Measurements from ENCODE around the gene PIAS3. TPM values are rescaled to one million over a fixed set of nuclear protein-coding genes. Genes with fewer than 3 reads are reported as not detected.
A peak's percentile ranks its signal among the peaks of the same experiment; 100 is the strongest.

PIAS3 gene
- total RNA-seq (2014; rRNA removed; shearing (Covaris generic)) (33.2 and 35.7 TPM in 2 replicates), polyA plus RNA-seq (2016; fragmentation: Nextera tagmentation; extraction: Ambion mirVana) (40.8 and 45.4 TPM in 2 replicates)
- long read RNA-seq, partial matches to known transcripts, result 2 of 16 reads
- long read RNA-seq, other reads (novel, unspliced or antisense), result 14 of 16 reads

DNA sequence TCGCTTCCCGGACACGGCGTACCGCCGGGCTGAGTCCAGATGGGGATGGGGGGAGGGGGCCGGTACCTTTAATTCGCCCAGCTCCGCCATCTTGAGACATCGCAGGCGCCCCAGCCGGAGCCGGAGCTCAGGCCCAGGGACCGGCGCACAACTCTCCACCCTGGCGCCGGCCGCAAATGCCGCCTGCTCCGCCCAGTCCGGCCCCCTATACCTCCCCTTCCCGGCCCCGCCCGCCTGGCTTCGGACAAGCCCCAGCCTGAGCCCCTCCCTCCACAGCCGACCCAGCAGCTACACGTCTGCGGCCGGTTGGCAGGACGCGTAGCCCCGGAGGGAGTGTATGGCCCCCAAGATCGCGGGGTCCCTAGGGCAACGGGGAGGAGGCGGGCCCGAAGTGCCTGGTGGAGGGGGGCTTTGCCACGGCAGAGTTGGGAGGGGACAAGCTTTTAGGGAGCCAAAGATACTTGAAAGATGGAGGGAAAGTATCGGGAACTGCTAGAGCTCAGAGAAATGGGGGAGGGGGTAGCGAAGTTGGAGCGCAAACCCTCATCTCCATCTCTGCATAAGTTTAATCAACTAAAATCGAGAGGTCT is at the start of gene PIAS3:
TSS of gene PIAS3 (minus strand) at position 181 of the 590 bp plus-strand sequence. CDS start at position 90, 91 bp downstream.
- TF ChIP-seq ZNF331 (CRISPR knock-in tag; IDR thresholded peaks at IDR 0.05; ENCODE audit: low read depth), result no peak
- TF ChIP-seq CREB1 (CRISPR knock-in tag; IDR thresholded peaks at IDR 0.05; ENCODE audit: low read depth), result 0 out of 2 replicates have a peak, but pooled peaks have one; percentile 14
- TF ChIP-seq POLR2AphosphoS5 (IDR thresholded peaks at IDR 0.05; ENCODE audit: low read depth), result peak; percentile 49
- TF ChIP-seq JUNB (IDR thresholded peaks at IDR 0.05; ENCODE audit: unreplicated experiment), result peak; percentile 90
- ATAC-seq (peak; percentile 87), DNase-seq (ENCODE audit: low spot score) (peak; percentile 98)
- H3K4me1 Mint-ChIP-seq, result peaks cover 12% of the 10 kb centered on the region
- peak within 1 kb of the TSS; percentile 97 for H3K4me3 Mint-ChIP-seq
- H3K4me2 ChIP-seq, result peak within 1 kb of the TSS; percentile 94
- peaks cover 6% of the 10 kb centered on the region; the same call in 1 of the 2 replicates for H4K20me1 ChIP-seq (replicated peaks; ENCODE audit: insufficient read depth)
- peaks cover 40% of the 10 kb centered on the region for H3K36me3 Mint-ChIP-seq (ENCODE audit: low read depth)
- H3K9me3 Mint-ChIP-seq, result peaks cover 23% of the 10 kb centered on the region
- H3K4me1 ChIP-seq (ENCODE audit: insufficient read depth), result peaks cover 7% of the 10 kb centered on the region
- no peaks in the 10 kb centered on the region for H3K27me3 ChIP-seq (ENCODE audit: insufficient read depth)
- H3K27me3 Mint-ChIP-seq (ENCODE audit: insufficient read depth, low read depth, poor library complexity), result peaks cover 20% of the 10 kb centered on the region
- H3K4me3 ChIP-seq, result peak within 1 kb of the TSS; percentile 100
- peaks cover 5% of the 10 kb centered on the region; the same call in 1 of the 2 replicates for H3F3A ChIP-seq (replicated peaks; ENCODE audit: low read depth)
- peak within 1 kb of the TSS; percentile 98 for H2AFZ ChIP-seq
- H3K79me2 ChIP-seq (replicated peaks; ENCODE audit: insufficient read depth), result peaks cover 8% of the 10 kb centered on the region
- H3K27ac ChIP-seq (ENCODE audit: low read depth), result peak within 1 kb of the TSS; percentile 94
- H3K36me3 ChIP-seq (ENCODE audit: insufficient read depth), result peaks cover 9% of the 10 kb centered on the region
- H3K9me2 ChIP-seq (ENCODE audit: insufficient read depth), result peaks cover 5% of the 10 kb centered on the region; the same call in 1 of the 2 replicates
- H3K27ac Mint-ChIP-seq, result peak within 1 kb of the TSS; percentile 85

DNA sequence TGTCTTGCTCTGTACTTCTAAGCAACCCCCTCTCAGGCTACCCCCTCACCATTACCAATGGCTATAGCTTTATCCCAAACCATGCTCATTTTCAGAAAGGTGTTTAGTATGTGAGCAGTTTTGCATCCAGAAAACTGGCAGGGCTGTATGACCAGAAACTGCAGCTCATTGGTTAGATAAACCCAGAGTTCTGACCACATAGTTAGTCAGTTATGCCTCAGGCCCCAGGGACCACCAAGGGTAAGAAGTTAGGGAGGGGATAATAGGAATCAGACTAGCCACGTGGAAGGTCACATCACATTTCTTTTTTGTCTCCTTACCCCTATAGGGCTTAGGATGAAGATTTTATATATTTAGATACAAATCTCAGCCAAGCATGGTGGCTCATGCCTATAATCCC is 49.8 kb upstream of the PIAS3 start:
- Histone ChIP-seq H3K27me3 (ENCODE audit: insufficient read depth) (no peaks in the 10 kb centered on the region), H2AFZ (no peak overlapping the region), H3K4me1 (ENCODE audit: insufficient read depth) (no peaks in the 10 kb centered on the region), H3K36me3 (ENCODE audit: insufficient read depth) (no peaks in the 10 kb centered on the region), H3K9me2 (ENCODE audit: insufficient read depth) (no peaks in the 10 kb centered on the region), H3K4me2 (no peak overlapping the region), H3F3A (replicated peaks; ENCODE audit: low read depth) (0 out of 2 replicates have a peak, but pooled peaks cover 4% of the 10 kb centered on the region), H3K79me2 (replicated peaks; ENCODE audit: insufficient read depth) (no peaks in the 10 kb centered on the region), H3K27ac (ENCODE audit: low read depth) (no peak overlapping the region), H4K20me1 (replicated peaks; ENCODE audit: insufficient read depth) (no peaks in the 10 kb centered on the region), H3K4me3 (no peak overlapping the region)
- Mint-ChIP-seq H3K4me1 (peaks cover 10% of the 10 kb centered on the region), H3K27ac (no peak overlapping the region), H3K27me3 (ENCODE audit: insufficient read depth, low read depth, poor library complexity) (peaks cover 5% of the 10 kb centered on the region), H3K9me3 (no peaks in the 10 kb centered on the region), H3K4me3 (no peak overlapping the region), H3K36me3 (ENCODE audit: low read depth) (no peaks in the 10 kb centered on the region; the same call in 2 of the 3 replicates)
- ATAC-seq, result no peak
- DNase-seq (ENCODE audit: low spot score), result no peak
- TF ChIP-seq ZNF114 (CRISPR knock-in tag; IDR thresholded peaks at IDR 0.05) (no peak), EZH2phosphoT487 (IDR thresholded peaks at IDR 0.05; ENCODE audit: unreplicated experiment) (no peak), EZH2 (IDR thresholded peaks at IDR 0.05; ENCODE audit: low read depth, unreplicated experiment) (no peak), JUNB (IDR thresholded peaks at IDR 0.05; ENCODE audit: unreplicated experiment) (no peak)
- TF ChIP-seq, protein P1, sequence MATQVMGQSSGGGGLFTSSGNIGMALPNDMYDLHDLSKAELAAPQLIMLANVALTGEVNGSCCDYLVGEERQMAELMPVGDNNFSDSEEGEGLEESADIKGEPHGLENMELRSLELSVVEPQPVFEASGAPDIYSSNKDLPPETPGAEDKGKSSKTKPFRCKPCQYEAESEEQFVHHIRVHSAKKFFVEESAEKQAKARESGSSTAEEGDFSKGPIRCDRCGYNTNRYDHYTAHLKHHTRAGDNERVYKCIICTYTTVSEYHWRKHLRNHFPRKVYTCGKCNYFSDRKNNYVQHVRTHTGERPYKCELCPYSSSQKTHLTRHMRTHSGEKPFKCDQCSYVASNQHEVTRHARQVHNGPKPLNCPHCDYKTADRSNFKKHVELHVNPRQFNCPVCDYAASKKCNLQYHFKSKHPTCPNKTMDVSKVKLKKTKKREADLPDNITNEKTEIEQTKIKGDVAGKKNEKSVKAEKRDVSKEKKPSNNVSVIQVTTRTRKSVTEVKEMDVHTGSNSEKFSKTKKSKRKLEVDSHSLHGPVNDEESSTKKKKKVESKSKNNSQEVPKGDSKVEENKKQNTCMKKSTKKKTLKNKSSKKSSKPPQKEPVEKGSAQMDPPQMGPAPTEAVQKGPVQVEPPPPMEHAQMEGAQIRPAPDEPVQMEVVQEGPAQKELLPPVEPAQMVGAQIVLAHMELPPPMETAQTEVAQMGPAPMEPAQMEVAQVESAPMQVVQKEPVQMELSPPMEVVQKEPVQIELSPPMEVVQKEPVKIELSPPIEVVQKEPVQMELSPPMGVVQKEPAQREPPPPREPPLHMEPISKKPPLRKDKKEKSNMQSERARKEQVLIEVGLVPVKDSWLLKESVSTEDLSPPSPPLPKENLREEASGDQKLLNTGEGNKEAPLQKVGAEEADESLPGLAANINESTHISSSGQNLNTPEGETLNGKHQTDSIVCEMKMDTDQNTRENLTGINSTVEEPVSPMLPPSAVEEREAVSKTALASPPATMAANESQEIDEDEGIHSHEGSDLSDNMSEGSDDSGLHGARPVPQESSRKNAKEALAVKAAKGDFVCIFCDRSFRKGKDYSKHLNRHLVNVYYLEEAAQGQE (IDR thresholded peaks at IDR 0.05; ENCODE audit: unreplicated experiment), result no peak
- TF ChIP-seq, protein P2, sequence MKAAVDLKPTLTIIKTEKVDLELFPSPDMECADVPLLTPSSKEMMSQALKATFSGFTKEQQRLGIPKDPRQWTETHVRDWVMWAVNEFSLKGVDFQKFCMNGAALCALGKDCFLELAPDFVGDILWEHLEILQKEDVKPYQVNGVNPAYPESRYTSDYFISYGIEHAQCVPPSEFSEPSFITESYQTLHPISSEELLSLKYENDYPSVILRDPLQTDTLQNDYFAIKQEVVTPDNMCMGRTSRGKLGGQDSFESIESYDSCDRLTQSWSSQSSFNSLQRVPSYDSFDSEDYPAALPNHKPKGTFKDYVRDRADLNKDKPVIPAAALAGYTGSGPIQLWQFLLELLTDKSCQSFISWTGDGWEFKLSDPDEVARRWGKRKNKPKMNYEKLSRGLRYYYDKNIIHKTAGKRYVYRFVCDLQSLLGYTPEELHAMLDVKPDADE (IDR thresholded peaks at IDR 0.05), result no peak
- TF ChIP-seq, protein P3, sequence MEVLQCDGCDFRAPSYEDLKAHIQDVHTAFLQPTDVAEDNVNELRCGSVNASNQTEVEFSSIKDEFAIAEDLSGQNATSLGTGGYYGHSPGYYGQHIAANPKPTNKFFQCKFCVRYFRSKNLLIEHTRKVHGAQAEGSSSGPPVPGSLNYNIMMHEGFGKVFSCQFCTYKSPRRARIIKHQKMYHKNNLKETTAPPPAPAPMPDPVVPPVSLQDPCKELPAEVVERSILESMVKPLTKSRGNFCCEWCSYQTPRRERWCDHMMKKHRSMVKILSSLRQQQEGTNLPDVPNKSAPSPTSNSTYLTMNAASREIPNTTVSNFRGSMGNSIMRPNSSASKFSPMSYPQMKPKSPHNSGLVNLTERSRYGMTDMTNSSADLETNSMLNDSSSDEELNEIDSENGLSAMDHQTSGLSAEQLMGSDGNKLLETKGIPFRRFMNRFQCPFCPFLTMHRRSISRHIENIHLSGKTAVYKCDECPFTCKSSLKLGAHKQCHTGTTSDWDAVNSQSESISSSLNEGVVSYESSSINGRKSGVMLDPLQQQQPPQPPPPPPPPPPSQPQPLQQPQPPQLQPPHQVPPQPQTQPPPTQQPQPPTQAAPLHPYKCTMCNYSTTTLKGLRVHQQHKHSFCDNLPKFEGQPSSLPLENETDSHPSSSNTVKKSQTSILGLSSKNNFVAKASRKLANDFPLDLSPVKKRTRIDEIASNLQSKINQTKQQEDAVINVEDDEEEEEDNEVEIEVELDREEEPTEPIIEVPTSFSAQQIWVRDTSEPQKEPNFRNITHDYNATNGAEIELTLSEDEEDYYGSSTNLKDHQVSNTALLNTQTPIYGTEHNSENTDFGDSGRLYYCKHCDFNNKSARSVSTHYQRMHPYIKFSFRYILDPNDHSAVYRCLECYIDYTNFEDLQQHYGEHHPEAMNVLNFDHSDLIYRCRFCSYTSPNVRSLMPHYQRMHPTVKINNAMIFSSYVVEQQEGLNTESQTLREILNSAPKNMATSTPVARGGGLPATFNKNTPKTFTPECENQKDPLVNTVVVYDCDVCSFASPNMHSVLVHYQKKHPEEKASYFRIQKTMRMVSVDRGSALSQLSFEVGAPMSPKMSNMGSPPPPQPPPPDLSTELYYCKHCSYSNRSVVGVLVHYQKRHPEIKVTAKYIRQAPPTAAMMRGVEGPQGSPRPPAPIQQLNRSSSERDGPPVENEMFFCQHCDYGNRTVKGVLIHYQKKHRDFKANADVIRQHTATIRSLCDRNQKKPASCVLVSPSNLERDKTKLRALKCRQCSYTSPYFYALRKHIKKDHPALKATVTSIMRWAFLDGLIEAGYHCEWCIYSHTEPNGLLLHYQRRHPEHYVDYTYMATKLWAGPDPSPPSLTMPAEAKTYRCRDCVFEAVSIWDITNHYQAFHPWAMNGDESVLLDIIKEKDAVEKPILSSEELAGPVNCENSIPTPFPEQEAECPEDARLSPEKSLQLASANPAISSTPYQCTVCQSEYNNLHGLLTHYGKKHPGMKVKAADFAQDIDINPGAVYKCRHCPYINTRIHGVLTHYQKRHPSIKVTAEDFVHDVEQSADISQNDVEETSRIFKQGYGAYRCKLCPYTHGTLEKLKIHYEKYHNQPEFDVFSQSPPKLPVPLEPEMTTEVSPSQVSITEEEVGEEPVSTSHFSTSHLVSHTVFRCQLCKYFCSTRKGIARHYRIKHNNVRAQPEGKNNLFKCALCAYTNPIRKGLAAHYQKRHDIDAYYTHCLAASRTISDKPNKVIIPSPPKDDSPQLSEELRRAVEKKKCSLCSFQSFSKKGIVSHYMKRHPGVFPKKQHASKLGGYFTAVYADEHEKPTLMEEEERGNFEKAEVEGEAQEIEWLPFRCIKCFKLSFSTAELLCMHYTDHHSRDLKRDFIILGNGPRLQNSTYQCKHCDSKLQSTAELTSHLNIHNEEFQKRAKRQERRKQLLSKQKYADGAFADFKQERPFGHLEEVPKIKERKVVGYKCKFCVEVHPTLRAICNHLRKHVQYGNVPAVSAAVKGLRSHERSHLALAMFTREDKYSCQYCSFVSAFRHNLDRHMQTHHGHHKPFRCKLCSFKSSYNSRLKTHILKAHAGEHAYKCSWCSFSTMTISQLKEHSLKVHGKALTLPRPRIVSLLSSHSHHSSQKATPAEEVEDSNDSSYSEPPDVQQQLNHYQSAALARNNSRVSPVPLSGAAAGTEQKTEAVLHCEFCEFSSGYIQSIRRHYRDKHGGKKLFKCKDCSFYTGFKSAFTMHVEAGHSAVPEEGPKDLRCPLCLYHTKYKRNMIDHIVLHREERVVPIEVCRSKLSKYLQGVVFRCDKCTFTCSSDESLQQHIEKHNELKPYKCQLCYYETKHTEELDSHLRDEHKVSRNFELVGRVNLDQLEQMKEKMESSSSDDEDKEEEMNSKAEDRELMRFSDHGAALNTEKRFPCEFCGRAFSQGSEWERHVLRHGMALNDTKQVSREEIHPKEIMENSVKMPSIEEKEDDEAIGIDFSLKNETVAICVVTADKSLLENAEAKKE (CRISPR knock-in tag; IDR thresholded peaks at IDR 0.05), result no peak
